IPS-15b (cell line): Measurements from ENCODE around the gene CEP250.

Source experiments
- H3K27me3 ChIP-seq: one replicate; pipeline ENCODE4 v1.6.1; 2013; ENCODE audit warnings: low read length; ENCODE audit not compliant: control insufficient read depth, insufficient read depth
- H3K36me3 ChIP-seq: one replicate; pipeline ENCODE4 v1.6.1; 2013; ENCODE audit warnings: low read length; ENCODE audit not compliant: control insufficient read depth, insufficient read depth
- H3K4me1 ChIP-seq: one replicate; pipeline ENCODE4 v1.6.1; 2013; ENCODE audit warnings: mild to moderate bottlenecking, low read length; ENCODE audit not compliant: control insufficient read depth, insufficient read depth
- H3K4me3 ChIP-seq: one replicate; pipeline ENCODE4 v1.5.1; 2013; ENCODE audit warnings: low read depth, low read length
- H3K9ac ChIP-seq: one replicate; pipeline ENCODE4 v1.6.1; 2013; ENCODE audit warnings: low read depth, mild to moderate bottlenecking, low read length
- H3K9me3 ChIP-seq: one replicate; pipeline ENCODE4 v1.6.1; 2013; ENCODE audit warnings: mild to moderate bottlenecking, low read length; ENCODE audit not compliant: control insufficient read depth, insufficient read depth

The CEP250 gene

DNA sequence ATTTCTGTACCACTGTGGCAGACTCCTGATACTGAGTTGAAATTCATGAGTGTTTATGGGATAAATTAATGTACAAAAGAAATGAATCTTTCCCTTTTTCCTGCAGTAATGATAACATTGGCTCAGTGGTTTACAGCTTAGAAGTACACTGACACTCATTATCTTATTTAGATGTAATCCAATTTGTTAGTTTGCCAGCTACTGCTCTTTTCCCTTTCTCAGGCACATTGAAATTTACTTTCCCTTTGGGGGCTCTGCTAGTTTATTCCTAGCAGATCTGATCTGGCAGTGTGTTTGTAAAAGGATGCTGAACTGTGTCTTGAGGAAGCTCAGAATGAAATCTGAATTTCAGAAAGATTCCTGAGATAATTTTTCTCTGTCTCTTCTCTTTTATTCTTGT lies 3.0 kb downstream of the CEP250 start:
- Histone ChIP-seq H3K4me1 (no peaks in the 10 kb centered on the region), H3K9me3 (no peaks in the 10 kb centered on the region), H3K36me3 (peaks cover 9% of the 10 kb centered on the region), H3K9ac (no peak overlapping the region), H3K27me3 (no peaks in the 10 kb centered on the region), H3K4me3 (no peak overlapping the region)

DNA sequence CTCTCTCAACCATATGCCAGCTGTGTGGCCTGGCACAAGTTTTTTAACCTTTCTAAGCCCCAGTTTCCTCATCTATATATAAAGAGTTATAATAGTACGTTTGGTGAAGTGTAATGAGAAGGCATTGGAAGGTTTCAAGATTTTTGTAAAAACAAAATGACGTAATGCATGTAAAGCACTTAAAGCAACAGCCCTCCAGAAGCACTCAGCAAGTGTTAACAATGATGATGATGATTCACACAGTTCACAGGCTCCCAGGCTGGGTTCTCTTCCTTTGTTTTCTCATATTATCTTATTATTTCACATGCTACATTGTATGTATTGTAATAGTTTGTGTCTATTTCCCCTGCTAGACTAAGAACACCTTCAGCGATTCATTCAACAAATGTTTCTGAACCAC lies 6.2 kb downstream of the CEP250 start:
- Histone ChIP-seq H3K9me3 (no peaks in the 10 kb centered on the region), H3K4me1 (no peaks in the 10 kb centered on the region), H3K27me3 (no peaks in the 10 kb centered on the region), H3K9ac (no peak overlapping the region), H3K36me3 (peaks cover 18% of the 10 kb centered on the region), H3K4me3 (no peak overlapping the region)

DNA sequence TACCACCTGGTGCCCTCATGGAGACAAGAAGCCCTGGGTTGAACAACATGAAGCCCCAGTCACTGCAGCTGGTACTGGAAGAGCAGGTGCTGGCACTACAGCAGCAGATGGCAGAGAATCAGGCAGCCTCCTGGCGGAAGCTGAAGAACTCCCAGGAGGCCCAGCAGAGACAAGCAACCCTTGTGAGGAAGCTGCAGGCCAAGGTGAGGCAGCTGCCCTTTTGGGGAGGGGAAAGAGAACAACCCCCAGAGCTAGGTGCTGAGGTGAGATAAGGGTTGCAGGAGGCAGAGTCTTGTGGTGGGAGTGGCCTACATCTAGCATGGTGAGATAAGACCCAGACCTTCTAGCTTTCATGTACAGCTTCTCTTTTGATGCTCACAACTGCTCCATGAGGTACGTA lies 7.0 kb downstream of the CEP250 start:
- Histone ChIP-seq H3K9ac (no peak overlapping the region), H3K4me1 (no peaks in the 10 kb centered on the region), H3K4me3 (no peak overlapping the region), H3K27me3 (no peaks in the 10 kb centered on the region), H3K9me3 (no peaks in the 10 kb centered on the region), H3K36me3 (peaks cover 18% of the 10 kb centered on the region)

DNA sequence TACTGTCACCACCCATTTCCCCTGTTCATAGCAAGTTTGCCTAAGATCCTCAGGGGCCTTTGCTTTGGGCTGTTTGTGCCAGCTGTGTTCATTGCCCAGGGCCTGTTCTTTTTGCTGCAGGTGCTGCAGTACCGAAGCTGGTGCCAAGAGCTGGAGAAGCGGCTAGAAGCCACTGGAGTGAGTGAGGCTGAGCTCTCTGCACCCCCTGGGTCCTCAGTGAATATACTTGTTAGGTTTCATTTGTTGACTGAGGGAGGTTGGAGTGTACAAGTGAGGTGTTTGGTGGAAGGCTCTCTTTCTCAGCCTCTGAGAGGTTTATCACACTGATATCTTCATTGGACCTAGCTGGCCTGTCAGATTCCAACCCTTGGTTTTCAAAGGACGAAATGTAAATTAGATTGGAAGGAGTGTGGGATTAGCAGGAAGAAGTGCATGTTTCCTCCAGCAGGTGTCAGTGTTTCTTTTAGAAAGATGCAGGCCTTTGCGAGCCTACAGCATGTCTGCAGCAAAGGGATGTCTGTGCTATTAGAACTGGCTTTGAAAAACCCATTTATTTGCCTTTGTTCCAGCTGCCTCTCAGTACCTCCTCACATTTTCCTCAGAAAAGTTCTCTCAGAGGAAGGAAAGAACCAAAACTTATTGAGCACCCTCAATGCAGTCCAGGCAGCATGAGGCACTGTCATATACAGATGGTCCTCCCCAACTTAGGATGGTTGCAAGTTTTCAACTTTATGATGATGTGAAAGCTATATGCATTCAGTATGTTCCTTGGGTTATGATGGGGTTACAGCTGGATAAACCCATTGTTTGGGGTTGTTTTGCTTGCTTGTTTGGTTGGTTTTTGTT lies 8.3 kb downstream of the CEP250 start:
- no peaks in the 10 kb centered on the region for H3K4me1 ChIP-seq
- H3K9ac ChIP-seq = no peak overlapping the region

DNA sequence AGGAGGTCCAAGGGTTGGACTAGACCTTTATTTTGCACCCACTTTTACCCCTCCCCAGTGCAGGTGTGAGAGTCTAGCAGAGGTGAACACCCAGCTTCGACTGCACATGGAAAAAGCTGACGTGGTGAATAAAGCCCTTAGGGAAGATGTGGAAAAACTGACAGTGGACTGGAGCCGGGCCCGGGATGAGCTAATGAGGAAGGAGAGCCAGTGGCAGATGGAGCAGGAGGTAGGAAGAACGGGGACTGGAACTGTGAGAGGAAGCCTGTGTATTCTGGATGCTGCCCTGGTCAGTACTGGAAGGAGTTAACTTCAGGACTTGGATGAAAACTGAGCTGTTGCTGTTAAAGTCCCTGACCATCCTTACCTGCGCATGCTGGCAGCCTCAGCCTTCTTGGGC lies 10.6 kb downstream of the CEP250 start:
- no peak overlapping the region for H3K4me3 ChIP-seq
- H3K9me3 ChIP-seq = no peaks in the 10 kb centered on the region
- H3K27me3 ChIP-seq = no peaks in the 10 kb centered on the region
- no peak overlapping the region for H3K9ac ChIP-seq
- peaks cover 19% of the 10 kb centered on the region for H3K36me3 ChIP-seq
- no peaks in the 10 kb centered on the region for H3K4me1 ChIP-seq

More for the DNA sequence above, 8.3 kb downstream of the CEP250 start:
- H3K27me3 ChIP-seq = no peaks in the 10 kb centered on the region
- no peak overlapping the region for H3K4me3 ChIP-seq
- H3K9me3 ChIP-seq = no peaks in the 10 kb centered on the region
- H3K36me3 ChIP-seq = peaks cover 22% of the 10 kb centered on the region

DNA sequence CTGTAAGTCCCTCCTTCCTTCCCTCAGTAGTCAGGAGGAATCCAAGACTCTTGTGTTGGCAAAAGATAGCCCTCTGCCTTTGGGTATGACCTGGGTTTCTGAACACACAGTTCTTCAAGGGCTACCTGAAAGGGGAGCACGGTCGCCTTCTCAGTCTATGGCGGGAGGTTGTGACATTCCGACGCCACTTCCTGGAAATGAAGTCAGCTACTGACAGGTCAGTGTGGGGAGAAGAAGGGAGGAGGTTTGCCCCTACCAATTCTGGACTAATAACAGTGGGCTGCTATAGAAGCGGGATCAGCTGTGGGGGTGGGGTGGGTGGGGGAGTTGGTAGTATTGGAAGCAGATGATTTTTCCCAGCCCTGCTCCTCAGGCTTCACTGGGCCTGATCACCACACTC lies 11.5 kb downstream of the CEP250 start:
- no peak overlapping the region for H3K4me3 ChIP-seq
- peaks cover 22% of the 10 kb centered on the region for H3K36me3 ChIP-seq

DNA sequence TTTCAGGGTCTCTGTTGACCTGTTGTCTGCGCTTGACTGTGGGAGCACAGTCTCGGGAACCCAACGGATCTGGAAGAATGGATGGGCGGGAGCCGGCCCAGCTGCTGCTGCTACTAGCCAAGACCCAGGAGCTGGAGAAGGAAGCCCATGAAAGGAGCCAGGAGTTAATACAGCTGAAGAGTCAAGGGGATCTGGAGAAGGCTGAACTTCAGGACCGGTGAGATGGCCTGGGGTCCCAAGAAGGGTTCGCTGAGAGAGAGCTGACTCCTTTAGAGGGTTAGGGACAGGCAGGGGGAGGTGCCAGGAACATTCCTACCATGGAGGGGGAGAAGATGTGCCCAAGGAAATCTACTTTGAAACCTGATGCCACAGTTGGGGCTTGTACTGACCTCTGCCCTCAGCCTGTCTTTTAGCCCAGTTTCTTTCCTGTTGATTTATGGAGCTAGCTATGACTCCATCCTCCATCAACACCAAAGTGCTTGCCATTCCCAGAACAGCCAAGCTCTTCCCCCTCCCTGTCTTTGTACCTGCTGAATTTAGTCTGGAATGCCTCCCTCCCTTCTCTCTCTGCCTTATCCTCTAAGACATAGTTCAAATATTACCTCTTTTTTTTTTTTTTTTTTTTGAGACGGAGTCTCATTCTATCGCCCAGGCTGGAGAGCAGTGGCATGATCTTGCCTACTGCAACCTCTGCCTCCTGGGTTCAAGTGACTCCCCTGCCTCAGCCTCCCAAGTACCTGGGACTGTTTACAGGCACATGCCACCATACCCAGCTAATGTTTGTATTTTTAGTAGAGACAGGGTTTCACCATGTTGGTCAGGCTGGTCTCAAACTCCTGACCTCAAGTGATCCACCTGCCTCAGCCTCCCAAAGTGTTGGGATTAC lies 12.2 kb downstream of the CEP250 start:
- H3K4me3 ChIP-seq = no peak overlapping the region
- peaks cover 26% of the 10 kb centered on the region for H3K36me3 ChIP-seq
- H3K9me3 ChIP-seq = no peaks in the 10 kb centered on the region
- H3K9ac ChIP-seq = no peak overlapping the region
- no peaks in the 10 kb centered on the region for H3K27me3 ChIP-seq
- H3K4me1 ChIP-seq = no peaks in the 10 kb centered on the region

More for the DNA sequence above, 11.5 kb downstream of the CEP250 start:
- Histone ChIP-seq H3K27me3 (no peaks in the 10 kb centered on the region), H3K9me3 (no peaks in the 10 kb centered on the region), H3K9ac (no peak overlapping the region), H3K4me1 (no peaks in the 10 kb centered on the region)

DNA sequence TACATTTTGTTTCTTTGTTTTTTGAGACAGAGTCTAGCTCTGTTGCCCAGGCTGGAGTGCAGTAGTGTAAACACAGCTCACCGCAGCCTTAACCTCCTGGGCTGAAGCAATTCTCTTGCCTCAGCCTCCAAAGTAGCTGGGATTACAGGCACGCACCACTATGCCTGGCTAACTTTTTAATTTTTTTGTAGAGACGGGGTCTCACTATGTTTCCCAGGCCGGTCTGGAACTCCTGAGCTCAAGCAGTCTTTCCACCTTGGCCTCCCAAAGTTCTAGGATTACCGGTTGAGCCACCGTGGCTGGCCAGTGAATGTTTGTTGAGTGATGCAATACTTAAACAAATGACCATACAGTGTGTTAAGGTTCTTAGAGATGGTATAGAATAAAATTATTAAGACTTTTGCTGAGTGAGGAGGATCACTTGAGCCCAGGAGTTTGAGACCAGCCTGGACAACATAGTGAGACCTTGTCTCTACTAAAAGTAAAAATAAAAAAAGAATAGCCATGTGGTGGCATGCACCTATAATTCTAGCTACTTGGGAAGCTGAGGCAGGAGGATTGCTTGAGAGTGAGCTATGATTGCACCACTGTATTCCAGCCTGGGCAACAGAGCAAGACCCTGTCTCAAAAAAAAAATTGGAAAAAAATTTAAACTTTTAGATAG lies 13.4 kb downstream of the CEP250 start:
- Histone ChIP-seq H3K36me3 (peaks cover 38% of the 10 kb centered on the region), H3K9me3 (no peaks in the 10 kb centered on the region), H3K9ac (no peak overlapping the region), H3K4me3 (no peak overlapping the region), H3K27me3 (no peaks in the 10 kb centered on the region), H3K4me1 (no peaks in the 10 kb centered on the region)

DNA sequence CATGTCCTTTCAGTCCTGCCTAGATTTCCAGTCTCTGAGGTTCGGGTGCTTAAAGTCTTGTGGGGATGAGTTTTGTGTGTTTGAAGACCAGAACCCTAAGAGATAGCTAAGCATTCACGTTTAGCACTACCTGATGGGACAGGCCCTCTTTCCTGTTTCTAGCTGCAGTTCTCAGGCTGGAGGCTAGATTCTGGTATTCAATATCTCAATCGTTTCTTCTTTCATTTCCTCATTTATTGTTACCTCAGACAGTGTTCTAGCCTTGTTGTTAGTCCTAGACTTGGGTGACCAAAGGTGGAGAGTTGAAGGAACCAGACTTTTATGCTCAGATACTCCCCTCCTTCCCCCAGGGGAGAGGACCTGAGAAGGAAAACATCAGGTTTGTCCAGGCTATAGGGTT lies 16.8 kb downstream of the CEP250 start:
- no peaks in the 10 kb centered on the region for H3K27me3 ChIP-seq
- H3K4me1 ChIP-seq = no peaks in the 10 kb centered on the region
- no peak overlapping the region for H3K9ac ChIP-seq
- H3K36me3 ChIP-seq = peaks cover 38% of the 10 kb centered on the region
- H3K9me3 ChIP-seq = no peaks in the 10 kb centered on the region
- no peak overlapping the region for H3K4me3 ChIP-seq

DNA sequence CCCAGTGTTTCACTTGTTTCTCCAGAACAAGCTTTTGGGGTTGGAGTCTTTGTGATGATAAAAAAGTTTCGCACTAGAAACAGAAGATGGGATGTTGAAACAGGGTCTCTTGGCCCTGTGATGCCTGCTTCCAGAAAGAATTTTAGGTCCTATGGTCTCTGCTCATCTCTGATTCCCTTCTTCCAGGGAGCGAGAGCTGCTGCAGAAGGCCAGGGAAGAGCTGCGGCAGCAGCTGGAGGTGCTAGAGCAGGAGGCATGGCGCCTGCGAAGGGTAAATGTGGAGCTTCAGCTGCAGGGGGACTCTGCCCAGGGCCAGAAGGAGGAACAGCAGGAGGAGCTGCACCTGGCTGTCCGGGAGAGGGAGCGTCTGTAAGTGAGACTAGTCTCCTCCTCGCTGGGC lies 18.3 kb downstream of the CEP250 start:
- Histone ChIP-seq H3K4me1 (no peaks in the 10 kb centered on the region), H3K4me3 (no peak overlapping the region), H3K9me3 (no peaks in the 10 kb centered on the region), H3K9ac (no peak overlapping the region), H3K36me3 (peaks cover 41% of the 10 kb centered on the region), H3K27me3 (no peaks in the 10 kb centered on the region)

DNA sequence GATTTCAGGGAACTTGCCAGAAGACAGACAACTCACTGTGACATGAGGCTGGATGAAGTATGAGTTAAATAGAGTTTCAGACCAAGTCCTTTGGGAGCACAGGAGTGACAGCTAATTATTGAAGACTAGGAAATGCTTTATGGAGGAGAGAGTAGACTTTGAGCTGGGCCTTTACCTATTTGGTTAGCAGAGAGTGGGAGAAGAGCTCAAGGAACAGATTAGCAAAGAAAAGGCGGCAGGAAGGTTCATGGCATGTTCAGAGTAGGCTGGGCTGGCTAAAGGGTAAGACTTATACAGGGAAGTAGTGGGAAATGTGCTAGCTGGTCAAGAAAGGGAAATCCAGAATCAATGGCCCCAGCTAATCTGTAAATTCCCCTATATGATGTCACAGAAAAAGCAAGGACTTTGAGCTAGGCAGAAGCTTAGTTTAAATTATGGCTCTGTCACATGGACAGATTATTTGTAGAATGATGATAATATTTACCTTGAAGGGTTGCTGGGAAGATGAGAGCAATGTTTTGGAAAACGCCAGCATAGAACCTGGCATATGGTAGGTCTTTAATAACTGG lies 19.0 kb downstream of the CEP250 start:
- Histone ChIP-seq H3K27me3 (no peaks in the 10 kb centered on the region), H3K9ac (no peak overlapping the region), H3K36me3 (peaks cover 46% of the 10 kb centered on the region), H3K4me1 (no peaks in the 10 kb centered on the region), H3K9me3 (no peaks in the 10 kb centered on the region), H3K4me3 (no peak overlapping the region)
